Neural cell (in vitro differentiated cells): ENCODE results near the gene SNX10.

Experiments used
- EP300 ChIP-seq: fragments of 450-650 bp; conservative IDR thresholded peaks from 2 replicates; pipeline ENCODE4 v1.6.1; 2014; ENCODE audit warnings: antibody characterized with exemption, mild to moderate bottlenecking, moderate library complexity; ENCODE audit not compliant: poor library complexity, severe bottlenecking
- EZH2 ChIP-seq: fragments of 200-600, 300-800 bp; shearing (Covaris generic), sonication (generic); IDR thresholded peaks from 2 replicates; pipeline ENCODE4 v1.6.1; 2014; ENCODE audit warnings: antibody characterized with exemption, low read length, borderline replicate concordance, mild to moderate bottlenecking; ENCODE audit not compliant: insufficient read depth, poor library complexity, severe bottlenecking
- MXI1 ChIP-seq: fragments of 450-650 bp; conservative IDR thresholded peaks from 2 replicates; pipeline ENCODE4 v1.6.1; 2014; ENCODE audit warnings: antibody characterized with exemption, mild to moderate bottlenecking; ENCODE audit not compliant: poor library complexity, severe bottlenecking
- POLR2AphosphoS5 ChIP-seq: IDR thresholded peaks from 2 replicates; pipeline ENCODE4 v1.6.1; 2012
- TAF1 ChIP-seq: IDR thresholded peaks from 2 replicates; pipeline ENCODE4 v1.6.1; 2012; ENCODE audit warnings: low read depth
- TF ChIP-seq, protein P1 (sequence below): fragments of 450-650 bp; IDR thresholded peaks from 2 replicates; pipeline ENCODE4 v1.5.1; 2014; ENCODE audit warnings: antibody characterized with exemption, mild to moderate bottlenecking, moderate library complexity; ENCODE audit not compliant: poor library complexity, severe bottlenecking

DNA sequence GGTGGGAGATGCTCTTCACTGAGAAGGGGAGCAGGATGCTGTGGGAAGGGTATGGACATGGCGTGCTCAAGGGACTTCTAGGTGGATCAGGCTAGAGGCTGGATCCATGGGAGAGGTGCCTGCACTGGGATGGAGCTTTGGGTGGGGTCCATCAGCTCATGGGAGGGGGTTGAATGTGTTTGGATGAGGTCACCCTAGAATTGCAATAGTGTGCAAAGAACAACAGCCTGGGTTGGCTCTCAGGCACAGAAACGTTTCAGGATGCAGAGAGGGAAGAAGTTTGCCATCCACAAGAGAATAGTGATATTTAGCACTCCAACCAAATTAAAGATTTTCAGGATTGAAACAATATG lies 66.1 kb downstream of the SNX10 start:
- TF ChIP-seq EP300: no peak
- TF ChIP-seq, protein P1, sequence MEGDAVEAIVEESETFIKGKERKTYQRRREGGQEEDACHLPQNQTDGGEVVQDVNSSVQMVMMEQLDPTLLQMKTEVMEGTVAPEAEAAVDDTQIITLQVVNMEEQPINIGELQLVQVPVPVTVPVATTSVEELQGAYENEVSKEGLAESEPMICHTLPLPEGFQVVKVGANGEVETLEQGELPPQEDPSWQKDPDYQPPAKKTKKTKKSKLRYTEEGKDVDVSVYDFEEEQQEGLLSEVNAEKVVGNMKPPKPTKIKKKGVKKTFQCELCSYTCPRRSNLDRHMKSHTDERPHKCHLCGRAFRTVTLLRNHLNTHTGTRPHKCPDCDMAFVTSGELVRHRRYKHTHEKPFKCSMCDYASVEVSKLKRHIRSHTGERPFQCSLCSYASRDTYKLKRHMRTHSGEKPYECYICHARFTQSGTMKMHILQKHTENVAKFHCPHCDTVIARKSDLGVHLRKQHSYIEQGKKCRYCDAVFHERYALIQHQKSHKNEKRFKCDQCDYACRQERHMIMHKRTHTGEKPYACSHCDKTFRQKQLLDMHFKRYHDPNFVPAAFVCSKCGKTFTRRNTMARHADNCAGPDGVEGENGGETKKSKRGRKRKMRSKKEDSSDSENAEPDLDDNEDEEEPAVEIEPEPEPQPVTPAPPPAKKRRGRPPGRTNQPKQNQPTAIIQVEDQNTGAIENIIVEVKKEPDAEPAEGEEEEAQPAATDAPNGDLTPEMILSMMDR: no peak
- TF ChIP-seq EZH2: no peak
- TF ChIP-seq POLR2AphosphoS5: no peak
- TF ChIP-seq MXI1: no peak
- no peak for TF ChIP-seq TAF1
